ENCODE measurements around the gene HLTF. TPM values are rescaled to one million over a fixed set of nuclear protein-coding genes. Genes with fewer than 3 reads are reported as not detected.

Gene HLTF
- total RNA-seq, 1 experiment from 2014 or later: 73.4 TPM

DNA sequence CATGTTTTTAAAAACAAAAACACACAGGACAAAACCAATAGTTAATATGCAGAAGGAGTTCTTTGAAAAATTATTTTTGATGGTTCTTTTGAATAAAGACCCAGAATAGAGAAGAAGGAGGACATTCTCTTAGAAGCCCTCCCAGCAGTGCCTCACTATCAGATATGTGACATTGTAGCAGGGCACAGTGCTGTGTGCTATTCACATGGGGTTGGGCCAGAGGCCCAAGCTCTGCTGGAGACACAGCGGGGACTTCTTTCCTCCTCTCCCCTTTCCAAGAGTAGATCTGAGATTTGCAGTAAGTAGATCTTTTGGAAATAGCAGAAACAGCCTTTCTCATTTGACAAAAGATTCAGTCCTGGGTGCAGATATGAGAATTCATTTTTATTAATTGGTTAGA lies 88.7 kb downstream of the HLTF start:
- no peak overlapping the region for H2AFZ ChIP-seq (ENCODE audit: low read depth, low read length, poor library complexity, severe bottlenecking)
- CTCF ChIA-PET: no interaction called here
- no peak overlapping the region for H3K4me3 ChIP-seq (replicated peaks in 1 of 2; ENCODE audit: low read depth in 1 of 2, low read length in 2 of 2)
- TF ChIP-seq, protein P1, sequence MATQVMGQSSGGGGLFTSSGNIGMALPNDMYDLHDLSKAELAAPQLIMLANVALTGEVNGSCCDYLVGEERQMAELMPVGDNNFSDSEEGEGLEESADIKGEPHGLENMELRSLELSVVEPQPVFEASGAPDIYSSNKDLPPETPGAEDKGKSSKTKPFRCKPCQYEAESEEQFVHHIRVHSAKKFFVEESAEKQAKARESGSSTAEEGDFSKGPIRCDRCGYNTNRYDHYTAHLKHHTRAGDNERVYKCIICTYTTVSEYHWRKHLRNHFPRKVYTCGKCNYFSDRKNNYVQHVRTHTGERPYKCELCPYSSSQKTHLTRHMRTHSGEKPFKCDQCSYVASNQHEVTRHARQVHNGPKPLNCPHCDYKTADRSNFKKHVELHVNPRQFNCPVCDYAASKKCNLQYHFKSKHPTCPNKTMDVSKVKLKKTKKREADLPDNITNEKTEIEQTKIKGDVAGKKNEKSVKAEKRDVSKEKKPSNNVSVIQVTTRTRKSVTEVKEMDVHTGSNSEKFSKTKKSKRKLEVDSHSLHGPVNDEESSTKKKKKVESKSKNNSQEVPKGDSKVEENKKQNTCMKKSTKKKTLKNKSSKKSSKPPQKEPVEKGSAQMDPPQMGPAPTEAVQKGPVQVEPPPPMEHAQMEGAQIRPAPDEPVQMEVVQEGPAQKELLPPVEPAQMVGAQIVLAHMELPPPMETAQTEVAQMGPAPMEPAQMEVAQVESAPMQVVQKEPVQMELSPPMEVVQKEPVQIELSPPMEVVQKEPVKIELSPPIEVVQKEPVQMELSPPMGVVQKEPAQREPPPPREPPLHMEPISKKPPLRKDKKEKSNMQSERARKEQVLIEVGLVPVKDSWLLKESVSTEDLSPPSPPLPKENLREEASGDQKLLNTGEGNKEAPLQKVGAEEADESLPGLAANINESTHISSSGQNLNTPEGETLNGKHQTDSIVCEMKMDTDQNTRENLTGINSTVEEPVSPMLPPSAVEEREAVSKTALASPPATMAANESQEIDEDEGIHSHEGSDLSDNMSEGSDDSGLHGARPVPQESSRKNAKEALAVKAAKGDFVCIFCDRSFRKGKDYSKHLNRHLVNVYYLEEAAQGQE (IDR thresholded peaks at IDR 0.05; ENCODE audit: low read depth): no peak
- TF ChIP-seq, protein P2, sequence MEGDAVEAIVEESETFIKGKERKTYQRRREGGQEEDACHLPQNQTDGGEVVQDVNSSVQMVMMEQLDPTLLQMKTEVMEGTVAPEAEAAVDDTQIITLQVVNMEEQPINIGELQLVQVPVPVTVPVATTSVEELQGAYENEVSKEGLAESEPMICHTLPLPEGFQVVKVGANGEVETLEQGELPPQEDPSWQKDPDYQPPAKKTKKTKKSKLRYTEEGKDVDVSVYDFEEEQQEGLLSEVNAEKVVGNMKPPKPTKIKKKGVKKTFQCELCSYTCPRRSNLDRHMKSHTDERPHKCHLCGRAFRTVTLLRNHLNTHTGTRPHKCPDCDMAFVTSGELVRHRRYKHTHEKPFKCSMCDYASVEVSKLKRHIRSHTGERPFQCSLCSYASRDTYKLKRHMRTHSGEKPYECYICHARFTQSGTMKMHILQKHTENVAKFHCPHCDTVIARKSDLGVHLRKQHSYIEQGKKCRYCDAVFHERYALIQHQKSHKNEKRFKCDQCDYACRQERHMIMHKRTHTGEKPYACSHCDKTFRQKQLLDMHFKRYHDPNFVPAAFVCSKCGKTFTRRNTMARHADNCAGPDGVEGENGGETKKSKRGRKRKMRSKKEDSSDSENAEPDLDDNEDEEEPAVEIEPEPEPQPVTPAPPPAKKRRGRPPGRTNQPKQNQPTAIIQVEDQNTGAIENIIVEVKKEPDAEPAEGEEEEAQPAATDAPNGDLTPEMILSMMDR (IDR thresholded peaks at IDR 0.05 in 2 of 3, conservative IDR thresholded peaks at IDR 0.05 in 1 of 3; ENCODE audit: borderline replicate concordance in 1 of 3, insufficient read depth in 1 of 3, low read depth in 2 of 3, low read length in 2 of 3): no peak
- TF ChIP-seq ELF1 (IDR thresholded peaks at IDR 0.05; ENCODE audit: borderline replicate concordance, low read depth) (no peak), EZH2 (IDR thresholded peaks at IDR 0.05) (no peak), ZFX (IDR thresholded peaks at IDR 0.05) (no peak)
- no peaks in the 10 kb centered on the region for H3K9me2 ChIP-seq (ENCODE audit: insufficient read depth)
- no peak for DNase-seq (ENCODE audit: low read depth, low spot score)
- ATAC-seq: no peak
- H3K27ac ChIP-seq (ENCODE audit: low read depth, low read length): no peak overlapping the region
- no peak overlapping the region for H3K4me2 ChIP-seq (ENCODE audit: low read length)
- POLR2A ChIA-PET: no interaction called here
- H3K79me2 ChIP-seq (ENCODE audit: insufficient read depth, low read length): peaks cover 3% of the 10 kb centered on the region; the same call in 1 of the 2 replicates
- BruUV-seq (replicated peaks): no TSS peak
- H3K9me3 ChIP-seq (ENCODE audit: control insufficient read depth in 1 of 2, insufficient read depth in 1 of 2, low read depth in 1 of 2, low read length in 2 of 2): no peaks in the 10 kb centered on the region
- no peaks in the 10 kb centered on the region for H3K27me3 ChIP-seq (ENCODE audit: insufficient read depth, low read length)
- RAD21 ChIA-PET (ENCODE audit: low non-redundant PET in 1 of 2, low total read pairs in 2 of 2, uncharacterized antibody in 2 of 2, unreplicated experiment in 2 of 2): no interaction called here
- no peak overlapping the region for H3K9ac ChIP-seq (ENCODE audit: low read length)
- H4K20me1 ChIP-seq (ENCODE audit: insufficient read depth): no peaks in the 10 kb centered on the region
- H3K4me1 ChIP-seq (ENCODE audit: control insufficient read depth in 1 of 2, insufficient read depth in 2 of 2, low read length in 2 of 2): peaks cover 0 to 2% of the 10 kb centered on the region in 2 experiments; a peak in 2 of 4 replicates
- intact Hi-C loops (cut with micrococcal nuclease): no loop called here
- no peaks in the 10 kb centered on the region for H3K36me3 ChIP-seq (ENCODE audit: control insufficient read depth in 1 of 2, insufficient read depth in 2 of 2, low read length in 2 of 2)

Data from HCT116 (cell line).